Activated CD4-positive, alpha-beta T cell treated with anti-CD3 and anti-CD28 coated beads, Interleukin-2, amount 10 ng/mL, durations not matched to agents 7 days and 5 days (primary cell): ENCODE measurements around the gene CLDND2. TPM values are rescaled to one million over a fixed set of nuclear protein-coding genes. Genes with fewer than 3 reads are reported as not detected.

Experiments used
- CTCF ChIA-PET: fragments of 350-600 bp; sonication (Branson Sonifier 250); formaldehyde crosslinking; loops from one replicate; lab custom pipeline; 2021; ENCODE audit warnings: antibody characterized with exemption; lab: Charles Lee
- POLR2A ChIA-PET: fragments of 350-600 bp; sonication (Branson Sonifier 250); formaldehyde crosslinking; loops from one replicate; lab custom pipeline; 2021; ENCODE audit warnings: antibody characterized with exemption; lab: Charles Lee
- DNase-seq: peaks from one replicate; pipeline ENCODE4 v3.0.0-alpha.2; 2020
- H3K27ac Mint-ChIP-seq: one replicate; pipeline ENCODE4 v1.8.0; 2021; ENCODE audit warnings: mild to moderate bottlenecking, moderate library complexity, mixed read lengths
- H3K27me3 Mint-ChIP-seq: one replicate; pipeline ENCODE4 v1.8.0; 2021; ENCODE audit warnings: mixed read lengths
- H3K36me3 Mint-ChIP-seq: one replicate; pipeline ENCODE4 v1.8.0; 2021; ENCODE audit warnings: low read depth, mixed read lengths
- H3K4me1 Mint-ChIP-seq: one replicate; pipeline ENCODE4 v1.8.0; 2021; ENCODE audit warnings: mixed read lengths
- H3K4me3 Mint-ChIP-seq: one replicate; pipeline ENCODE4 v1.8.0; 2021; ENCODE audit warnings: mild to moderate bottlenecking, moderate library complexity, mixed read lengths
- H3K9me3 Mint-ChIP-seq: one replicate; pipeline ENCODE4 v1.8.0; 2021; ENCODE audit warnings: mixed read lengths
- total RNA-seq, 2 experiments: library from RNA; stranded (reverse); gene quantifications; one replicate each; pipeline ENCODE4 v1.2.3, GENCODE V29; 2021

The CLDND2 gene
- total RNA-seq, 2 experiments from 2014 or later = 3.1 to 3.3 TPM

DNA sequence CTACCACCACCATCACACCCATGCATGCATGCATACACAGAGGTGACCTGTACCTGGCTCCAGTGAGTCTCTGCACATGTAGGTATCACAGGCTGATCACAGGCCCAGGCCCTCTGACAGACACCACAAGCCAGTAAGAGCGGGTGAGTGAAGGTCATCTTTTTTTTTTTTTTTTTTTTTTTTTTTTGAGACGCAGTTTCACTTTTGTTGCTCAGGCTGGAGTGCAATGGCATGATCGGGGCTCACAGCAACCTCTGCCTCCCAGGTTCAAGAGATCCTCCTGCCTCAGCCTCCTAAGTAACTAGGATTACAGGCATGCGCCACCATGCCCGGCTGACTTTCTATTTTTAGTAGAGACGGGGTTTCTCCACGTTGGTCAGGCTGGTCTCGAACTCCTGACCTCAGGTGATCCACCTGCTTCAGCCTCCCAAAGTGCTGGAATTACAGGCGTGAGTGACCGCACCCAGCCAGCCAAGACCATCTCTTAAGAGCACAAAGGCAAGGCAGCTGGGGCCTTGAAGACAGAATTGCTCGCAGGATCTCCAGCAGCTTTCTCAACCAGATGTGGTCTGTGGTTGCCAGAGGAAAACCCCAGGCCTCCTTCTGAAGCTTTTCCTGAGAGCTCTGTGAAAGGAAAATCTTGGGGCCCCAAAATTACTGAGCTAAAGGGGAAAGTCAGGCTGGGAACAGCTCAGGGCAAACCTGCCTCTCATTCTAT lies 6.9 kb upstream of the CLDND2 start:
- ChIA-PET POLR2A (no interaction called here), CTCF (no interaction called here)
- peak overlapping the region; percentile 54 for H3K4me3 Mint-ChIP-seq

GRCh38 chr19:51372649-51373504 lies 4.1 kb upstream of the CLDND2 start, which contains the start of gene NKG7:
TSS of gene NKG7 (minus strand) at chr19:51372654. CDS start at chr19:51372535, 119 bp downstream.
- CTCF ChIA-PET = interaction anchor here (1.1 to 1.9 kb wide), 3 partner anchors 8 to 33 kb away, joined by 3 to 6 read pairs (median 4); no protein-coding TSS in a partner anchor
- peaks cover 9% of the 10 kb centered on the region for H3K36me3 Mint-ChIP-seq

More for the DNA sequence above, 6.9 kb upstream of the CLDND2 start:
- Mint-ChIP-seq H3K27me3 (no peaks in the 10 kb centered on the region), H3K36me3 (peaks cover 6% of the 10 kb centered on the region), H3K27ac (peak overlapping the region; percentile 85), H3K9me3 (peaks cover 4% of the 10 kb centered on the region), H3K4me1 (peaks cover 78% of the 10 kb centered on the region)
- peak; percentile 48 for DNase-seq

DNA sequence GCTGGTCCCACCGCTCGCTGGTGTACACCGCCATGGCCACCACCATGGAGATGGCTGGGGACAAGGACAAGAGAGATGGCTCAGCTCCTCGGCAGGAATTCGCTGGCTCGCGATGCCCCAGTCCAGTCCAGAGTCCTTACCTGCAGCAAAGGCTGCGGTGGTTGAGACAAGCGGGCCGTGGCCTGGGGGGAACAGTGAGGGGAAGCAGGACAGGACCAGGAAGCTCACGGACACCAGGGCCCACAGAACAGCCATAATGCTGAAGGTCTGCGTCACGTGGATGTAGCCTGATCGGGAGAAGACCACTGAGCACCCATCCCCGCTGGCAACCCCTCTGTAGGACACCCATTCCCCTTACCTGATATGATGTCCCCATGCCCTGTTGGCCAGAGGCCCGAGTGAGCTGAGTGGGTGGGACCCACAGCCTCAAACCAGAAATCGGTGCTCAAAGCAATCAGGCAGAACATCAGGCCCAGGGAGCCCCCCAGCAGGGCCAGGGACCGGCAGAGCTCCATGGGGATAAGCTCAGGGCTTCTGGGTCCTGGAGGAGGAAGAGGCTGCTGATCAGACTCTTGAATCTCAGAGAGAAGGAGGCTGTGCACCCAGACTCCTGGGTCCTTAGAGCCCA lies 3.3 kb upstream of the CLDND2 start:
- H3K36me3 Mint-ChIP-seq = peaks cover 9% of the 10 kb centered on the region
- H3K4me3 Mint-ChIP-seq = peak overlapping the region; percentile 69
- H3K4me1 Mint-ChIP-seq = peaks cover 85% of the 10 kb centered on the region
- ChIA-PET POLR2A (no interaction called here), CTCF (interaction anchor here (1.1 to 1.9 kb wide), 3 partner anchors 9 to 34 kb away, joined by 3 to 6 read pairs (median 4); no protein-coding TSS in a partner anchor)
- H3K27ac Mint-ChIP-seq = peak overlapping the region; percentile 95
- no peak for DNase-seq
- no peaks in the 10 kb centered on the region for H3K27me3 Mint-ChIP-seq
- H3K9me3 Mint-ChIP-seq = peaks cover 4% of the 10 kb centered on the region

More at GRCh38 chr19:51372649-51373504, 4.1 kb upstream of the CLDND2 start, which contains the start of gene NKG7:
- no peaks in the 10 kb centered on the region for H3K27me3 Mint-ChIP-seq
- POLR2A ChIA-PET = interaction anchor here (1.0 kb wide), 2 partner anchors 21 to 55 kb away, joined by 3 read pairs; no protein-coding TSS in a partner anchor
- peak; percentile 71 for DNase-seq
- peaks cover 79% of the 10 kb centered on the region for H3K4me1 Mint-ChIP-seq
- H3K4me3 Mint-ChIP-seq = peak within 1 kb of the TSS; percentile 69
- H3K9me3 Mint-ChIP-seq = peaks cover 4% of the 10 kb centered on the region
- peak within 1 kb of the TSS; percentile 95 for H3K27ac Mint-ChIP-seq

DNA sequence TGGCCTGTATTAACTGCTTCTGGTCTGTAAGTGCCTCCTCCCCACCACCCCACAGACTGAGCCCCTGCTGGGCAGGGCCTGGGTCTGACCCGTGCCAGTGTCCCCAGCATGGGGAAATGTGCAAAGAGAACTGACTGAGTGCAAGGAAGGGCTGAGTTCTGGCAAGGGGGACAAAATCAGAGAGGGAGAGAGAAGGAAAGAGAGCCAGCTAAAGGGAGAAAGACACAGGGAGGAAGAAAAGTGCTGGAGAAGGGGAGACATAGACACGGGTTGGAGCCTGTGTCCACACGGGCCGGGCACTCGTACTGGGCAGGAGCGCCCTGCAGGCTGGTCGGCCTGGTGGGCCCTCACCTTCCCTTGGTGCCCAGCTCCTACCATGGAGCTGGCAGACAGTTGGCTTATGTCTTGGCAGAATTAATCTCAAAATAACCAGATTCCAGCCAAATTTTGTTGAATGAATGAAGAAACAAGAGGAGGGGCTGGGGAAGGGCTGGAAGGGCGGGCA lies 2.4 kb upstream of the CLDND2 start:
- peaks cover 84% of the 10 kb centered on the region for H3K4me1 Mint-ChIP-seq
- H3K9me3 Mint-ChIP-seq = peaks cover 4% of the 10 kb centered on the region
- ChIA-PET POLR2A (no interaction called here), CTCF (interaction anchor here (0.6 to 1.3 kb wide), 2 partner anchors 32 to 66 kb away, joined by 3 read pairs; no protein-coding TSS in a partner anchor)
- H3K27ac Mint-ChIP-seq = peak overlapping the region; percentile 95
- peak overlapping the region; percentile 69 for H3K4me3 Mint-ChIP-seq
- H3K36me3 Mint-ChIP-seq = peaks cover 9% of the 10 kb centered on the region
- DNase-seq = no peak
- no peaks in the 10 kb centered on the region for H3K27me3 Mint-ChIP-seq

DNA sequence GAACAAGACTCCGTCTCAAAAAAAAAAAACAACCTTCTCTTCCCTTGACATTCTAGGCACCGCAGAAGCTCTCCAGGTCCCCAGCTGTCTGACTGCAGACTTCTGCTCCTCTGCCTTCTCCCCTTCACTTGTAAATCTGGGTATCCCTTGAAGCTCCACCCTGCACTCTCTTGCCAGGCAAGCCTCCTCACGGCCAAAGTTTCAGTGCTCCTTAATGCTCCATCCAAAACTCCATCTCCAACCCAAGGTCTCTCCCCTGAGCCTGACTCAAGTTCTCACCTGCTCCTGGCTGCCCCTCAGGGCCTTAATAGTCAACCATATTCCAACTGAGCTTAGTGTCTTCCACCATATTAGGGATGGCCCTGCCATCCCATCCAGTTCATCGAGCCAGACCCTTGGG lies 1.4 kb upstream of the CLDND2 start:
- Mint-ChIP-seq H3K4me1 (peaks cover 78% of the 10 kb centered on the region), H3K9me3 (peaks cover 4% of the 10 kb centered on the region), H3K27ac (peak overlapping the region; percentile 95), H3K4me3 (peak overlapping the region; percentile 69), H3K27me3 (no peaks in the 10 kb centered on the region), H3K36me3 (peaks cover 9% of the 10 kb centered on the region)
- CTCF ChIA-PET = interaction anchor here (1.3 kb wide), 1 partner anchor 31 kb away, joined by 3 read pairs; no protein-coding TSS in a partner anchor
- DNase-seq = no peak
- POLR2A ChIA-PET = no interaction called here

DNA sequence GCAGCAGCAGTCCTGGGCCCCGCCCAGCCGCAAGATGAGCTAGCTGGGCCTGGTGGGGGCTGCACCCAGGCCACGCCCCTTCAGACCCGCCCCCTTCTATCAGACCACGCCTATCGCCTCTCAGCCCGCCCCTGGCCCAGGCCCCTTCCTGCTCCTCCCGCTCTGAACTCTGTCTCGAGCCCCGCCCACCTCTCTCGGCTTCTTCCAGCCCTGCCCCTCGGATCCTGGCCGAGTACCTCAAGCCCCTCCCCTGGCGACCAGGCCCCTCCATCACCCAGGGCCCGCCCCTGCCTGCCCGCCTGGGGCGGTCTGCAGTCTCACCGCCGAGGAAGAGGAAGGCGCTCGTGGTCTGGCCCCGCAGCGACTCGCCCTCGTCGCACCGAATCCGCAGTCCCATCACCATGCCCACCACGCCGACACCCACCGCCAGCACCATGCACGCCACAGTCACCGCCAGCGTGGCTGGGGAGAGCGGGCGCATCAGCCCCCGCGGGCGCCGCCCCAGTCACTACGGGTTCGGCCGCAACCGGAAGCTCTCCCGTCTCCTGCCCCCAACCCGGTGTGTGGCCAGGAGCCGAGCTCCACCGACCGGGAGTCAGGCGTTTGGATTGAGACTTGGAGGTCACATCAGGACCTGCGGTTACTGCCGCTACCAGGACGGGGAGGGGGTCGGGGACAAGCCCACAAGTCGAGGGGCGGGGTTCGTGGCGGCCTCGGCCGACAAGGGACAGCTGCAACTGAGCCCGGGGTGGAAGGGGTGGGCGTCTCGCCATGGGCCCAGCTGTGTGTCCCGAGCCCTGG lies 1.0 kb downstream of the CLDND2 start:
- no peaks in the 10 kb centered on the region for H3K27me3 Mint-ChIP-seq

DNA sequence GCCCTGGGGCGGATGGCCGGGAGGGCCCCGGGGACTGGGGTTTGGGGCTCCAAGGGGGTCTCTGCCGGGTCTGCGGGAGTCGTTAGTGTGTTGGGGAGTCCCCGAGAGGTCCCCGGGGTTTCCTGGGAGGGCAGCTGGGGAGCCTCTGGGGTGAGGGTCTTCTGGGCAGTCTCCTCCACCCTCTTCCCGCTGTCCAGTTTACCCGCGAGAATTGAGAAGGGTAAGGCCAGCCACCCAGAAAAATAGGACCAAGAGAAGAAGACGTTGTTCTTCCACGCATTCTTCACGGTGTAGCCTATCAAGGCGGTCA lies 1.6 kb downstream of the CLDND2 start:
- ChIA-PET POLR2A (interaction anchor here (0.8 to 1.2 kb wide), 2 partner anchors 24 to 27 kb away, joined by 3 to 13 read pairs; no protein-coding TSS in a partner anchor), CTCF (interaction anchor here (0.8 to 1.7 kb wide), 6 partner anchors 9 to 54 kb away, joined by 3 to 13 read pairs (median 4); no protein-coding TSS in a partner anchor)
- Mint-ChIP-seq H3K4me1 (peaks cover 75% of the 10 kb centered on the region), H3K27ac (peak overlapping the region; percentile 95), H3K9me3 (no peaks in the 10 kb centered on the region), H3K27me3 (no peaks in the 10 kb centered on the region), H3K4me3 (peak overlapping the region; percentile 99), H3K36me3 (peaks cover 5% of the 10 kb centered on the region)
- DNase-seq = no peak

More for the DNA sequence above, 1.0 kb downstream of the CLDND2 start:
- DNase-seq = peak; percentile 96
- Mint-ChIP-seq H3K27ac (peak overlapping the region; percentile 95), H3K36me3 (peaks cover 7% of the 10 kb centered on the region), H3K4me3 (peak overlapping the region; percentile 99), H3K9me3 (peaks cover 1% of the 10 kb centered on the region), H3K4me1 (peaks cover 75% of the 10 kb centered on the region)
- POLR2A ChIA-PET = interaction anchor here (0.8 to 1.2 kb wide), 2 partner anchors 24 to 27 kb away, joined by 3 to 13 read pairs; no protein-coding TSS in a partner anchor
- CTCF ChIA-PET = interaction anchor here (0.5 to 1.7 kb wide), 8 partner anchors 9 to 247 kb away, joined by 3 to 13 read pairs (median 4); no protein-coding TSS in a partner anchor

GRCh38 chr19:51366389-51367254 lies 2.2 kb downstream of the CLDND2 start:
- H3K9me3 Mint-ChIP-seq = no peaks in the 10 kb centered on the region
- H3K27ac Mint-ChIP-seq = peak overlapping the region; percentile 95
- H3K27me3 Mint-ChIP-seq = no peaks in the 10 kb centered on the region
- ChIA-PET POLR2A (interaction anchor here (0.8 to 1.3 kb wide), 3 partner anchors 23 to 29 kb away, joined by 3 to 13 read pairs (median 6); no protein-coding TSS in a partner anchor), CTCF (interaction anchor here (1.2 to 1.7 kb wide), 4 partner anchors 17 to 28 kb away, joined by 4 to 13 read pairs (median 8); no protein-coding TSS in a partner anchor)
- H3K4me3 Mint-ChIP-seq = peak overlapping the region; percentile 99
- DNase-seq = peak; percentile 97
- H3K4me1 Mint-ChIP-seq = peaks cover 73% of the 10 kb centered on the region
- H3K36me3 Mint-ChIP-seq = peaks cover 5% of the 10 kb centered on the region

DNA sequence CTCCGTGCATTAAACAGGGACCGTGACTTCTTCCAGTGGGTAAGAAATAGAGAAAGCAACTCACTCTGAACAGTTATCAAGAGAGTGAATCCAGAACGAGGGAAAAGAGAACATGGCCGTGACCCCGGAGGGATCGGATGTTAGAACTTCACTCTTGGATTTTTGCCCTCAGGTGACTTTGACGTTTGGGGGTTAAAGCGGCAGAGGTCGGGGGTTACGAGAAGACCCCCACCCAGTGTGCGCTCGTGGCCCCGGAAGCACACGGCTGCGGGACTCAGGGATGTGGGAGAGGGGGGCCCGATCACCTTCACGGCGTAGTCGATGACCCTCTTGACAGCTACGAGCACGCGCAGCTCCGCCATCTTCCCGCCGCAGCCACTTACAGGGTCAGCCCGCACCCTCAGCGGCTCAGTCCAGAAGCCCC lies 2.8 kb downstream of the CLDND2 start, which contains the start of gene ETFB:
Gene ETFB, minus strand, starts transcription at position 424 of the 424 bp plus-strand sequence. Its CDS starts 62 bp downstream, at position 362.
- no peaks in the 10 kb centered on the region for H3K27me3 Mint-ChIP-seq
- DNase-seq = no peak
- H3K9me3 Mint-ChIP-seq = no peaks in the 10 kb centered on the region
- peak within 1 kb of the TSS; percentile 99 for H3K4me3 Mint-ChIP-seq
- H3K27ac Mint-ChIP-seq = peak within 1 kb of the TSS; percentile 95
- H3K4me1 Mint-ChIP-seq = peaks cover 67% of the 10 kb centered on the region
- CTCF ChIA-PET = interaction anchor here (1.3 to 1.8 kb wide), 2 partner anchors 27 kb away, joined by 3 to 6 read pairs; no protein-coding TSS in a partner anchor
- peaks cover 5% of the 10 kb centered on the region for H3K36me3 Mint-ChIP-seq
- POLR2A ChIA-PET = interaction anchor here (1.3 kb wide), 1 partner anchor 29 kb away, joined by 6 read pairs; no protein-coding TSS in a partner anchor
